ENCODE data around the gene GRIA4.
"Not testable (repeated sequence)": the region's sequence is repeated elsewhere in the genome, so short reads cannot be mapped to it uniquely, and the experiment has no call there.

Gene GRIA4

DNA sequence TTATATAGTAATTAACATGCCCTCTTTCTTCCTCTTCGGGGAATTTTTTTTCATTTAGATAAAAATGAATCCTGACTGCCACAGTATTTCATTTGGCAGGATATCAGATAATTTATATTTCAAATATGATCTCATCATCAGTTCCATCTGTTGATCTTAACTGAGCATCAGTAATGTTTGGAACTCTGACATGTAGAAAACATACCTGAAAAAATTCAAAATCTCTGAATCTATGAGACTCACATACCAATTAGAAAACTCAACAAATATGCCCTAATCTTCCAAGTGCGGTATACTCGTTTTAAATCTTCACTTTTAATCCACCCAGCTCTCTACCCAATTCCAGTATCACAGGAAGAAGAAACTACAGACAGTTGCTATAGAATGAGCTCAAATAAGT lies 250.2 kb downstream of the GRIA4 start:
- DNase-seq (ENCODE audit: low read depth), result no peak

DNA sequence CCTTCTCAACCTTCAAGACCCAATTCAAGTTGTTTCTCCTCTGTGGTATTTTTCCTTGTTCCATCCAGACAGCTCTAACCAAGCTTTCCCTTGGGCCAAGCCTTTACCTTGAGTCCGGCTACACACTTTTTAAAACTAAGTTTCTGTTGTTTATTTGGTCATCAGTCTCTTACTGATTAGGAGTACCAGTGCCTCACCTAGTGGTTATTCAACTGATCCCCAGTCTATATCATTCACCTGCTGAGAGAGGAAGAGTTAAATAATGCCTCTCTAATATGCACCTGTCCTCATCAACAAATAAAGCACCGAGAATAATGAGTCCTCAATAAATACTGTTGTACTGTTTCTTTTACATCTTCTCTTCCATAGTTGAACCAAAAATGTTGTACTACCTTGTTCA lies 251.4 kb downstream of the GRIA4 start:
- peak; percentile 13 for DNase-seq (ENCODE audit: low read depth)

DNA sequence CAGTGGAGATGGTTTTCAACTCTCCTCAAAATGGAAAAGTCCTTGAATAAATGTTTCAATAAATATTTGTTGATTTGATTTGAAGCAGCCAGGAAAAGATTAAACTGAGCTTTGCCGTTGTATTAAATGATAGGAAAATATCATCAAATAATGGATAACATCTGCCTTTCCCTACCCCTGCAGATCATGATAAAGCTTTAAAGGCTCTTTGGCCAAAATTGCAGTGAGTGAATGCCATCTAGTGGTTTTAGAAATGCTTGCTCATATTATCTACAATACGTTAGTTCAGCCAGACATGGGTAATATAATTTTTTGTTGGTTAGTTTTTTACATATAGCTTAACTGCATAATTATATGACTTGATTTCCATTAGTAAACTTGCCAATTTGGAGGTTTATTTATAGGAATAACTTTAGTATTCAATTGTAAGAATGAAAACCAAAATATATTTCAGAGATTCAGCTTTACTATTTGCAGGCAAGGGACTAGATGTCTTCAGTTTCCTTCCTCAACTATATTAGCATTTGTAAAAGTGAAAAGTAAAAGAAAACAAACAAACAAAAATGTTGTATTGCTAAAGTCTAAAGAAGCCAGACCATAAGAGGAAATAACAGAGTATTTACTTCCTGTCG lies 253.0 kb downstream of the GRIA4 start:
- DNase-seq (ENCODE audit: low read depth), result peak; percentile 67

DNA sequence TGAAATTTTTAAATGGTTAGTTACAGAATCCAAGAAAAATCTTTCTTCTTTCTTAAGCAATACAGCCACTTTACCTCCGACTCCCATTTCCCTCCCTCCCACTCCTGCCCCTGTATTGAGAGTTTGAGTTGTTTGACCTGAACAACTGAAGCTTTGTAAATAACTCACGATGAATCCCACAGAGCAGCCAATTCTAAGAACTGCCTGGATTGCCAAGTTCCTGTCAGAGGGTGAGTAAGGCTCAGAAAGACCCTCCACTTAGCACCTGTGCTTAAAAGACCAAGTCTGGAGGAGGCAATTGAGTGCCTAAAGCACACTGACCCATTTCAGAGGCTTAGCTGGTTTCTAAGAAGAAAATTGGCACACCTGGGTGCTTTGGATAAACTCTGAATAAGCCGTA lies 253.7 kb downstream of the GRIA4 start:
- DNase-seq (ENCODE audit: low read depth), result no peak

DNA sequence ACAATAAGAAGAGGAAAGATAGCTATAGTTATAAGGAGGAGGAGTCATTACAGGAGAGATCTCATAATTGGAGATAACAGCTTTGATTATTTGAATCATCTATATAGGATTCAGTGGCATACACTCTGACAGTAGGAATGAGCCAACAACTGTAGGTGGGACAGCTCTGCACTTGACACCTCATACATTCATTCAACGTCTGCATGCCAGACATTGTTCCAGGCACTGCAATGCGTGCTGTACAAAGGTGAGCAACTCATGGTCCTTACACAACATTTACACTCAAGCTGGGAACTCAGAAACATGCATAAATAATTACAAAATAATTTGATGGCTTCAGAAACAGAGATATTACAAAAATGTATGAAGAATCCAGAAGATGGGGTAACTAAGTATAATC lies 257.9 kb downstream of the GRIA4 start:
- DNase-seq (ENCODE audit: low read depth), result peak; percentile 20

DNA sequence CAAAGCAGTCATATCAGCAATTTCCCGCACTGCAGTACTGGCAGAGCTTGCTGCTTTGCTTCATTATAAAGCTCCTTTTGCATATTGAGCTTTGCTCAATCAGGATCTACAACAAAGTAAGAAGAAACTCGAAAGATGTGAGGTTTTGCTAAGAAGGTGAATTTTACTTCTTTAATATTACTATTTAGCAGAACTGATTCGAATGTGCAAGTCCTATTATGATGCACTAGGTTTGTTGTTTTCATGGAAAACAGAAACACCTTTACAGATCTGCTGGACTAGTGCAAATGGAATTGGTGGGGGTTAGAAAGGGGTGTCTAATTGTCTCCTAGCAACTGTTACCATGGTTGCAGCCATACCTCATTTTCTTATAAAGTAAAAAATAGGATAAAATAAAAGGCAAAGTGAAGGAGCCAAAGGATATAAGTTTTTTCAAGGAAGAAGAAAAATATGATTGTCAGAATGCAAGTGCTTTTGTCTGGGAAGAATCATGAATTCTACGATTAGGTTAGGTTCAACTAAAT lies 259.0 kb downstream of the GRIA4 start:
- no peak for DNase-seq (ENCODE audit: low read depth)

DNA sequence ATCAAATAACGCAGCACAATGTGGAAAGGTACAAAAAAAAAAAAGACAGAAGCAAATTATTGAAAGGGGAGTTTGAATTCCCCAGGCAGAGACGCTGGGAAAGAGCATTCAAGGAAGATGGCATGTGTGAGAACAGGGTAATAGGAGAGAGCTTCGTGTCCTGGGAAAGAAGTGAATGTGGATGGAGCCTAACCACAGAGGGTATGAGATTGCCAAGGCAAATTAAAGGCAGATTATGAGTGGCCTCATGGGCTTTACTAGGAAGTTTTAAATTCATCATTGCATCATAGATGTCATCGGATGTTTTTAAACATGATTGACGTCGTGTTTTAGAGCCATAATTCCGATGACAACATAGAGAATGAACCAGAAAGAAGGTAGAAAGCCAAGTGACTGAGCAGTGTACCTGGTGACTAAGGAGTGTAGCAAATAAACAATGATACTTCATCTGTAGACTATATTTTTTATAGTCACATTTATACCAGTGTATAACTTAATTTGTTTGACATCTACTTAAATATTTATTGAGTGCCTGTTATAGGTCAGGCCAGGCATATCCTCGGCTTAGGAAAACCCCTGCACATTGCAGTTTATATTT lies 260.7 kb downstream of the GRIA4 start:
- DNase-seq (ENCODE audit: low read depth), result no peak

DNA sequence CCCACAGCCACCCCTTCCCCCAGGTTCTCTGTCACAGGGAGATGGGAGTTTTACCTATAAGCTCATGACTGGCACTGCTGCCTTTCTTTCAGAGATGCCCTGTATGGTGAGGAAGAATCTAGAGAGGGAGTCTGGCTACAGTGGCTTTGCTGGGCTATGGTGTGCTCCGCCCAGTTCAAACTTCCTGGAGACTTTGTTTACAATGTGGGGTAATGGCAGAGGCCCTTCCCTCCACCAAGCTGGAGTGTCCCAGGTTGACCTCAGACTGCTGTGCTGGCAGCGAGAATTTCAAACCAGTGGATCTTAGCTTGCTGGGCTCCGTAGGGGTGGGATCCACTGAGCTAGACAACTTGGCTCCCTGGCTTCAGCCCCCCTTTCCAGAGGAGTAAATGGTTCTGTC lies 268.6 kb downstream of the GRIA4 start:
- no peak for DNase-seq (ENCODE audit: low read depth)

DNA sequence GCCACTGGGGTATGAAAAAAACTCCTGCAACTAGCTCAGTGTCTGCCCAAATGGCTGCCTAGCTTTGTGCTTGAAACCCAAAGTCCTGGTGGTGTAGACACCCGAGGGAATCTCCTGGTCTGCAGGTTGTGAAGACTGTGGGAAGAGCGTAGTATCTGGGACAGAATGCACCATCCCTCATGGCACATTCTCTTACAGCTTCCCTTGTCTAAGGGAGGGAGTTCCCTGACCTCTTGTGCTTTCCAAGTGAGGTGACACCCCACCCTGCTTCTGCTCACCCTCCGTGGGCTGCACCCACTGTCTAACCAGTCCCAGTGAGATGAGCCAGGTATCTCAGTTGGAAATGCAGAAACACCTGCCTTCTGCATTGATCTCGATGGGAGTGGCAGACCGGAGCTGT lies 269.1 kb downstream of the GRIA4 start:
- DNase-seq (ENCODE audit: low read depth), result not testable (repeated sequence)

DNA sequence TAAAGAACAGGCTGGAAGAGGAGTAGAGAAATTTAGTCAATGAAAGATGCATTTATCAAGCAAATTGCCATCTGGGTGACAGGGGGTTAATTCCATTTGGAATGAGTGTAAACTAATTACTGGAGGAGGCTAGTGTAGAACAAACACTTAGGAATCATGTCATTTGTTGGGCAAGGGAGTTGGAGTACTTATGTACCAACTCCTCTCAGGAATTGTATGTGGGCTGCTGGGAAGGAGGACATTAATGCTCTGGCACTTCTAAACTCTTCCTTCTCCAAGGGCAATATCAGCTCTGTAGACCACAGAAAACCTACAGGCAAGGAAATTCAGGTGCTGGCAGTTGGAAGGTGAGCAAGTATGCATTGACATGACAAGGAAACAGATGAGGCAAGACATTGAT lies 271.2 kb downstream of the GRIA4 start:
- no peak for DNase-seq (ENCODE audit: low read depth)

DNA sequence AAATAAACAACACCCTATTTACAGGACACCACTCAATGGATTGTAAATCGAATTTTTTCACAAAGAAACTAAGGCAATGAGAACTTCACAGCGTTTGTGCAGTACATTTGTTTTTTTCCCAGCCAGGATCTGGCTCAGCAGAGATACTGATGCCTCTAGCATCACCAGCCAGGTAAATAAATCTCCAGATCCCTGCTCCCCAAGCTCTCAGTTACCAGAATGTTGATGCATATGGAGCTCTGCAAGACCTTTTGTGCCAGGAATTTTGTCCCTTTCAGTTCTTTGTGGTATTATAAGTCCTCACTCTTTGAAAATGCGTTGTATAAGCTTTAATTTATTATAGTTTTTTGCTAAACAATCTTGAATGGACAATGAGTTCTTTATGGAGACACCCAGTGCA lies 274.6 kb downstream of the GRIA4 start:
- no peak for DNase-seq (ENCODE audit: low read depth)

DNA sequence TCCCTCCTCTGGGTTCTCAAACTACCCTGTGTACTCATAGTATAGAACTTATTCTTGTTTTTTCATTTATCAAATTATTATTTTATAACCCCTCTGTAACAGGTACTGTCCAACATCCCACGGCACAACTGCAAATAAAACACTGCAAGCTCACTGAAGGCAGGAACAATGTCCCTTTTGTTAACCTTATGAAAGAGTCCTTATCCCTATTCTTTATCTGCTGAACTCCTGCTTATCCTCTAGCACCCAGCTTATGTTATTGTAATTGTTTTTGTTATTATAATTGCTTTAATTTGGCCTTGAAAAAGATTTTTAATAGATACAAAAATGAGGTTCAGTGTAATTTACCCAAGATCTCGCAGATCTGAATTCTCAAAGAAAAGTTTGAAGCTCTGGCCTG lies 281.8 kb downstream of the GRIA4 start:
- DNase-seq (ENCODE audit: low read depth), result no peak

DNA sequence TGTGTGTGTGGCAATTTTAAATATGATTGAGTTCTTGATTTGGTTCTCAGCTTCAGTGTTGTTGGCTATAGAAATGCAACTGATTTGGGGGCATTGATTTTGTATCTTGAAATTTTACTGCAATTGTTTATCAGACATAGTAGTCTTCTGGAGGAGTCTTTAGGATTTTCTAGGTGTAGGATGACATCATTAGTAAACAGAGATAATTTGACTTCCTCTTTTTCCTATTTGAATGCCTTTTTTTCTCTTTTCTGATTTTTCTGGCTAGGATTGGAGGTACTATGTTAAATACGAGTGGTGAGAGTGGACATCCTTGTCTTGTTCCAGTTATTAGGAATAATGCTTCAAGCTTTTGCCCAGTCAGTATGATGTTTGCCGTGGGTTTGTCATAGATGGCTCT lies 287.3 kb downstream of the GRIA4 start:
- no peak for DNase-seq (ENCODE audit: low read depth)

DNA sequence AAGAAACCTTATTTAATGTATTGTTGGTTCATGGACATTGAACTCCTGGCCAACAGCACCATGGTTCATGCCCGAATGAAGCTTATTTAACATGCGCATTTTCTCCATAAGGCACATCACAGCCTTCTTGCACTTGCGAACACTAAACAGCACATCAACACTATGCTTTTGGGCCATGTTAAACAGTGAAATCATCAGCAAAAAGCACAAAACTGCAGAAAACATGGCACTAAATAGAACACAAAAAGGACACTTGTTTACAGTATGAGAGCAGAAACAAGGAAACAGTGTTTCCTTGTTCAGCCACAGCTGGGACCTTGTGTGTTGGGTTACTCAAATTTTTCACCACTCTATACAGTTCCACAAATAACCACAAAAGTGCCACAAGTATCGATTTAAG lies 289.9 kb downstream of the GRIA4 start:
- no peak for DNase-seq (ENCODE audit: low read depth)

DNA sequence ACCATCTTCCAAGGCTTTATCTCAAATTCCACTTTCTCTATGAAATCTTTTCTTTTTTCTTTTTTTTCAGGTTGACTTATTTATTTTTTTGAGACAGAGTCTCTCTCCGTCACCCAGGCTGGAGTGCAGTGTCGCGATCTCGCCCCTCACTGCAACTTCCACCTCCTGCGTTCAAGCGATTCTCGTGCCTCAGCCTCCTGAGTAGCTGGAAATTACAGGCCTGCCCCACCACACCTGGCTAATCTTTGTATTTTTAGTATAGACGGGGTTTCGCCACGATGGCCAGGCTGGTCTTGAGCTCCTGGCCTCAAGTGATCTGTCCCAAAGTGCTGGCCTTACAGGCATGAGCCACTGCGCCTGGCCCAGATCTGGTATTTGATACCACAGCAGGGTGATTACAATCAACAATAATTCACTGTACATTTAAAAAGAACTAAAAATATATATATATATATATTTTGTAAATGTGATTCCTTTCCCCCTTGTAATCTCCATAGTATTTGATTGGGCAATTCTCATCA lies 290.7 kb downstream of the GRIA4 start:
- no peak for DNase-seq (ENCODE audit: low read depth)

DNA sequence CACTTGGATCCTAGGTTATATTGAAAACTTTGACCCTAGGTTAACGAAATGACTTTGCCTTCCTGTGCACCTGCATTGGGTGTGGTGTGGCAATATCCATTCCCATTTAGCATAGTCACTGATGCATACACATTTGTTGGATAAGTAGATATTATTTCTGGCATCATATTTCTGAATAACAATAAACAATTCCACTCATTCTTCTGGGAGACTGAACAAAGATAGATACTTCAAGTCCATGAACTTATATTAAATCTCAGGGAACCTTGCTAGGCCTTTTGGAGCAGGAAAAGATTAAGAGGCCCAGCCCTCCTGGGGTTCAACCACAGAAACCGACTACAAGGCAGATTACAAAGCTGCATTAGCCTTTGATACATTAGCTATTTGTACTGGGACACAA lies 293.2 kb downstream of the GRIA4 start:
- peak; percentile 51 for DNase-seq (ENCODE audit: low read depth)

DNA sequence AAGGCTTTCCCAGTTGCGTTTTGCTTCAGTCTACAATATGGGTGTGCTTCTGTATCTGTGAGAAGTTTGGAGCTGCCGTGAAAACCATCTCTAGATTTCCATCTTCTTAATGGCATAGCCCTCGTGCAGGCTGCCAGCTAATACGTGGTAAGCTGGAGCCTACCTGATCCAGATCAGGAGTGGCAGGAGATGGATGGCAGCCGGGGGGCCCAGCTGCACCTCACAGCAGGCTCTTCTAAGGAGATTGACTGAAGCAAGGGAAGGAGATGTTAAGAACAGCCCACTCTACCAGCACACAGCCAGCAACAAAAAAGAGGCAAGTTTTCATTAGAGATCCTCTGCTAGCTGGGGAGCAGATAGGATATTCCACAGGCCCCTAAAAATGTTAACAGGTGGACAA lies 296.6 kb downstream of the GRIA4 start:
- no peak for DNase-seq (ENCODE audit: low read depth)

DNA sequence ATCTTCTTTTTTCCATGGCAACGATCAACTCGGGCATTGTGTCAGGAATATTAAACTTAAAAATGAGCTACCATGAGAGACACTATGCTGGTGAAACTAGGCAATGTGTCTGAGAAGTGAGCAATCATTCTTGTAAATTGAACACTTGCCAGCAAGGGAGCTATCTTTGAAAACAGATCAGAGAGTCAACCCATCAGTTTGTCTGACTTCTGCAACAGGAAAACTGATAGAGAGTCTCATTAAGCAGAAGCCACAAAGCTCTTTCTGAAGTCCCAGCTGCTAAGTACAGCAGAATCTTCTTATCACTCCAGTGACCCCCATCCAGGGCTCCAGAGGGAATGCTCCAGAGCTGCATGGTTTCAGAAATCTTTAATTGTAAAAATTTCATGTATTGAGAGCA lies 297.4 kb downstream of the GRIA4 start:
- peak; percentile 19 for DNase-seq (ENCODE audit: low read depth)

DNA sequence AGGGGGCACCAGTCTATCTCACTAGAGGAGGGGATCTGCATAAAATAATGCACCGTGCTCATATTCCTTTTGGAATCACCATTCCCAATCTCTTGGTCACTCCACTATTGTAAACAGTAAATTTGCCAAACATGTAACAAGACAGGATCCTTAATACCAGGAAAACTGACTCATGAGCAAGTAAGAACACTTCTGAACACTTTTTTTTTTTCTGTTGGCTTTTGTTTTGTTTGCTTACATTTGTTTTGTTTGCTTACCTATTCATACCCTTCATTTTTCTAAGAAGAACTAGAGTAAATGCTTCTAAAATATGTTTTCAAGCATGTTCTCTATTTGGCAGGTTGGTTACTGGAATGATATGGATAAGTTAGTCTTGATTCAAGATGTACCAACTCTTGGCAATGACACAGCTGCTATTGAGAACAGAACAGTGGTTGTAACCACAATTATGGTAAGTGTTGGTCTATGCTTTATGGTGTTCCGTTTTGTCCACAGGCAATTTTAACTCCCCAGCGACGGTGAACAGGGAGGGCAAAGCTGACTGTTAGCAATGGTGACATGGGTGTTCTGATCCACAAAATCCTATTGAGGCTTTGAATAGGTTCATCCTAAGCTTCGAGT lies 300.3 kb downstream of the GRIA4 start:
- DNase-seq (ENCODE audit: low read depth), result peak; percentile 63

DNA sequence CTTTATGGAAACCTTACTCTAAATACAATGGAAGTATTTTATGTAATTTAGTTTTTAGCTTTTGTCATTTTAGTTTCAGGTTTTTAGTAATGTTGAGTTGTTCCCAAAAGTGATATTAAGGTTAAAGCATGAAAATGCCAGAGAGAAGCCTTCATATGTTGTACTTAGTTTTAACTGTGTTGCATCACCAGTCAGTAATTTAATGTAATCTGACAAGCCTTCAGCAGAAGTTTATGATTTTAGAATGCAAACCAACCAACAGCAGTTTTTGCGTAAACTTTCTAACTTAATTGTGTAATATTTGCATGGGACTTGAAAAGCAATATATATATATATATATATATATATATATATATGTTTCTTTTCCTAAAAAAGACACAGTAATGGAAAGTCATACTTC lies 301.6 kb downstream of the GRIA4 start:
- DNase-seq (ENCODE audit: low read depth), result peak; percentile 63

DNA sequence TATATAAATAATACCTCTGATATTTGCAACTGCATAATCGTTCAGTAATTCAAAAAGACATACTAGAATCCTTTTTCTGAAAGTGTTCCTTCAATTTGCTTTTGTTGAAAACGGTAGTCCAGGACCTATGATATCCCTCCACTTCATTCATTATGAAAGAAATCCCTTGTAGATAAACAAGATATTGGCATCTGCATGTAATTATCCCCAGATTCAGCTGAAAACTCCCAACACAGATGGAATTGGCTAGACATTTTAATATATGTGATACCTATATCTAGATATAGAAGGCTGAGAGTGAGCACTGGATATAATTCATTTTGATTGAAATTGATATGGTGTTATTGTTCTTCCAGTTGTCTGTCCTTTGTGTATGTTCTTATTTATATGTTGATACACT lies 302.8 kb downstream of the GRIA4 start:
- no peak for DNase-seq (ENCODE audit: low read depth)

DNA sequence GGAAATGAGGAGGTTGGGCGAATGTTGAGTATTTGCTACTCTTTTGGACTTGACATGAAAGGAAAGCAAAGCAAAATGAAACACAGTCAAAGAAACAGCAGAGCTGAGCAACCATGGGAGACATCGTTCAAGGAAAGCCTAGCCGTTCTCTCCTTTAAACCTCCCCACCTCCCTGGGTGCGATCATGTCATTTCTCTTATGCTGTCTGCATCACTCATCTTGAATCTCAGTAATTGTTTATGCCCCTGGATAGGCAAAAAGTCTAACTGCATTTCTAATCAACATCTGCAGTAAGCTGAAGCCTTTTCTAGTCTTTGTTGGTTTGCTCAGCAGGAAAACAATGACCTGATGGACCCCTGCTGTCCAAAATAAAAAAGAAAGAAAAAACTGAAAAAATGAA lies 305.1 kb downstream of the GRIA4 start:
- DNase-seq (ENCODE audit: low read depth), result no peak

DNA sequence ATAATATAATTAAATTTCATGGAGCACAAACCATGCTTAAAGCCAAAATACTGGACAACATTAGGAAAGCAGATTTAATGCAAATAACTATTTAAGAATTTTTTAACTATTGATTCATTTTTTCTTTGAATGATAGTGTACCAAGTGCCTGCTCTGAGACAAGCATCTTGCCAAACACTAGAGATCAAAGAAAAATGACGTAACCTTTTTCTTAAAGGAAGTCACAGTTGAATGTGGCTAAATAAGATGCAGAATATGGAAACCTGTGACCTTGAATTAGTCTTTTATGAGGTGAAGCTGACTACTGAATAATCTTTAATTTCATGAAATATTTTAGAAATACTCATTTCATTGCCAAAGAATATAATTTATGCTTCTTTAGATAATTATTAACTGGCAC lies 308.2 kb downstream of the GRIA4 start:
- no peak for DNase-seq (ENCODE audit: low read depth)
